NCI-H345 treated with DMSO at 0.1 percent for 48 hours (cell line): ENCODE results near the gene TLR6.
"Not testable (repeated sequence)": the region's sequence is repeated elsewhere in the genome, so short reads cannot be mapped to it uniquely, and the experiment has no call there.

Source experiments
- DNase-seq: peaks from one replicate; lab custom pipeline; 2025; ENCODE audit not compliant: unreplicated experiment; lab: John Stamatoyannopoulos, UW

The TLR6 gene

GRCh38 chr4:38791010-38791409 is 65.6 kb downstream of the TLR6 start:
- no peak for DNase-seq

GRCh38 chr4:38788317-38788716 is 68.3 kb downstream of the TLR6 start:
- no peak for DNase-seq

- DNase-seq: no peak
Observed at GRCh38 chr4:38787693-38788092, 68.9 kb downstream of the TLR6 start.

GRCh38 chr4:38785901-38786402 is 70.7 kb downstream of the TLR6 start:
- DNase-seq: no peak

GRCh38 chr4:38785041-38785790 is 71.4 kb downstream of the TLR6 start:
- DNase-seq: no peak

GRCh38 chr4:38784141-38784540 is 72.5 kb downstream of the TLR6 start:
- no peak for DNase-seq

- DNase-seq: no peak
Observed at GRCh38 chr4:38783109-38783460, 73.5 kb downstream of the TLR6 start.

GRCh38 chr4:38782452-38783108 is 74.0 kb downstream of the TLR6 start, which contains the start of gene TLR10:
TLR10 (minus strand) TSS chr4:38782990; CDS start chr4:38775590, 7,400 bp downstream.
- peak; percentile 15 for DNase-seq

GRCh38 chr4:38781854-38782261 is 74.8 kb downstream of the TLR6 start:
- no peak for DNase-seq

GRCh38 chr4:38780833-38781484 is 75.7 kb downstream of the TLR6 start:
- no peak for DNase-seq

- no peak for DNase-seq
Observed at GRCh38 chr4:38779790-38780189, 76.8 kb downstream of the TLR6 start.

- not testable (repeated sequence) for DNase-seq
Observed at GRCh38 chr4:38777925-38778324, 78.7 kb downstream of the TLR6 start.

- DNase-seq: no peak
Observed at GRCh38 chr4:38775326-38775725, 81.3 kb downstream of the TLR6 start.

- no peak for DNase-seq
Observed at GRCh38 chr4:38774181-38774955, 82.2 kb downstream of the TLR6 start.
